Testis (tissue), 3 donors: Measurements from ENCODE around the gene ZBTB2. TPM values are rescaled to one million over a fixed set of nuclear protein-coding genes. Genes with fewer than 3 reads are reported as not detected.

ENCODE experiments used
- DNase-seq: peaks from one replicate; pipeline ENCODE4 v3.0.0-alpha.2; 2019
- H3K27ac ChIP-seq, 2 donors: fragments of 200-600 bp; sonication (generic); one replicate each; pipeline ENCODE4 v1.5.1; 2019
- H3K27me3 ChIP-seq: fragments of 200-600 bp; sonication (generic); one replicate; pipeline ENCODE4 v1.5.1; 2019
- H3K36me3 ChIP-seq: fragments of 200-600 bp; sonication (generic); one replicate; pipeline ENCODE4 v1.5.1; 2017; ENCODE audit warnings: low read depth; ENCODE audit errors: missing control alignments
- H3K4me1 ChIP-seq: fragments of 200-600 bp; sonication (generic); one replicate; pipeline ENCODE4 v1.5.1; 2019
- H3K4me3 ChIP-seq, 2 donors: fragments of 200-600 bp; sonication (generic); one replicate each; pipeline ENCODE4 v1.5.1; 2017 to 2019
- H3K9me3 ChIP-seq: fragments of 200-600 bp; sonication (generic); one replicate; pipeline ENCODE4 v1.5.1; 2017
- POLR2A ChIP-seq: fragments of 450-650 bp; IDR thresholded peaks from one replicate; pipeline ENCODE4 v1.6.1; 2017; ENCODE audit warnings: antibody characterized with exemption, mild to moderate bottlenecking, moderate library complexity
- WGBS, 2 donors: methylation state at CpG; one replicate each; pipeline ENCODE4 v1.1.5; 2018; 5-methylcytosine and 5-hydroxymethylcytosine counted together
- intact Hi-C: fragments of 100-400 bp; cut with DNase I; formaldehyde crosslinking; loops from one replicate; pipeline ENCODE4 v1.15.1; 2023; ENCODE audit warnings: low total_unique reads
- polyA plus RNA-seq: library from polyadenylated mRNA; stranded (reverse); fragments of 350-450 nt; fragmentation: Illumina TruSeq; extraction: RNeasy Lipid Tissue Mini Kit (QIAGEN cat#74804); gene quantifications from one replicate; pipeline ENCODE4 v1.2.3, GENCODE V29; 2014; ENCODE audit warnings: low read depth, low replicate concordance; ENCODE audit not compliant: insufficient read depth
- total RNA-seq, 2 donors: library from RNA; depleted of rRNA; stranded (reverse); fragments of >200 nt; gene quantifications; one replicate each; pipeline ENCODE4 v1.2.3, GENCODE V29; 2016
- TF ChIP-seq, protein P1 (sequence below), 3 experiments: fragments of 450-650 bp in 2 of 3; fragments of 200-600 bp in 1 of 3; sonication (generic) in 1 of 3; IDR thresholded peaks; one replicate each; pipeline ENCODE4 v1.5.1; 2016 to 2019; ENCODE audit warnings: antibody characterized with exemption in 3 of 3, mild to moderate bottlenecking in 2 of 3, moderate library complexity in 1 of 3

Gene ZBTB2
- total and polyA plus RNA-seq, 3 donors from 2014 or later: 13.0 to 14.7 (median 14.7) TPM

DNA sequence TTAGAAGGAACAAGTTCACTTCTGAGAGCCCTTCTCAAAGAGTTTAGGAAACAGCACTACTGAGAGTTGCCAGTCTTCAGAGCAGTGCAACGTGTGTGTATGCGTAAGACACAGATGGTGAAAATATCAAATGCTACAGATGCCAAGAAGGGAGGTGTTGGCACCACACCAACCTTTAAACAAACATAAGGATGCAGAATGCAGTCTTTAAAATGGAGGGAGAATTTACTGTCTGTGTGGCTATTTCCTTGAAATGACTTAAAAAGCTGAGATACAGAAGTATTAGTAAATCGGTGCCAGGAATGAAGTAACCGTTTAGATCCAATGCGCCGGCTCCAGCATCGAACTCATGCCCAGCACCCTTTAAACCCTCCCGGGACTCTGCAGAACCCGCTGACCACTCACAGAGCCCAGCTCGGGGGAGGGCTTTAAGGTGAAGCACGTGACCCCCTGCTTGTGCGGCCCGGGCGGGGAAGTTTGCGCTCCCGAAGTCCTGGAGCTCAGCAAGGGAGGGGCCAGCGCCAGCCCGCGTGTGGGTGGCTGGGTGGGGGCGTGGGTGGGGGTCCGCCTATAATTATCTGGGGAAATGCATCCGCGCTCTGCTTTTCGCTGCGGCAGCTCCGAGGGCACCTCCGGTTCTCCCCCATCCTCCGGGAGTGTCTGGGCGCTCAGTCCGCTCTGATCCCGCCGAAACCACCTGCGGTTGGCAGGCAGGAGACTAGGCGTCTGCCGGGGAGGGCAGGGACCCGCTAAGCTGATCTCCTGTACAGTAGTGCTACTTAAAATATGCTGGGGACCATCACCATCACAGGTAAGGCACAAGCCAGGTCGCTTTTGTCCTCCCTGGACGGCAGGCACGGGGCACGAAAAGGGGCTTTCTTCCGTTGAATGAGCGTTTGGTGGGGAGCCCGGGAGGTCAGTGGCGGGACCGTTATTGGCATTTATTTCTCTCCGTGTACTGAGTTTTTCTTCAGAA, 66.0 kb downstream of the ZBTB2 start:
- no peak for TF ChIP-seq POLR2A
- TF ChIP-seq, protein P1, sequence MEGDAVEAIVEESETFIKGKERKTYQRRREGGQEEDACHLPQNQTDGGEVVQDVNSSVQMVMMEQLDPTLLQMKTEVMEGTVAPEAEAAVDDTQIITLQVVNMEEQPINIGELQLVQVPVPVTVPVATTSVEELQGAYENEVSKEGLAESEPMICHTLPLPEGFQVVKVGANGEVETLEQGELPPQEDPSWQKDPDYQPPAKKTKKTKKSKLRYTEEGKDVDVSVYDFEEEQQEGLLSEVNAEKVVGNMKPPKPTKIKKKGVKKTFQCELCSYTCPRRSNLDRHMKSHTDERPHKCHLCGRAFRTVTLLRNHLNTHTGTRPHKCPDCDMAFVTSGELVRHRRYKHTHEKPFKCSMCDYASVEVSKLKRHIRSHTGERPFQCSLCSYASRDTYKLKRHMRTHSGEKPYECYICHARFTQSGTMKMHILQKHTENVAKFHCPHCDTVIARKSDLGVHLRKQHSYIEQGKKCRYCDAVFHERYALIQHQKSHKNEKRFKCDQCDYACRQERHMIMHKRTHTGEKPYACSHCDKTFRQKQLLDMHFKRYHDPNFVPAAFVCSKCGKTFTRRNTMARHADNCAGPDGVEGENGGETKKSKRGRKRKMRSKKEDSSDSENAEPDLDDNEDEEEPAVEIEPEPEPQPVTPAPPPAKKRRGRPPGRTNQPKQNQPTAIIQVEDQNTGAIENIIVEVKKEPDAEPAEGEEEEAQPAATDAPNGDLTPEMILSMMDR (IDR thresholded peaks at IDR 0.05): no peak
- H3K36me3 ChIP-seq: no peaks in the 10 kb centered on the region
- peak overlapping the region; percentile 46 to 60 for H3K4me3 ChIP-seq
- peak; percentile 87 for DNase-seq
- H3K27ac ChIP-seq: peak overlapping the region; percentile 64 to 71
- H3K4me1 ChIP-seq: peaks cover 14% of the 10 kb centered on the region
- H3K27me3 ChIP-seq: no peaks in the 10 kb centered on the region
- intact Hi-C loops: loop anchor here (10.0 kb wide), 1 partner anchor 431 kb away; no protein-coding TSS in a partner anchor
- WGBS, 2 donors: 1 to 3% methylated on average over 26 to 46 of the region's 46 CpGs
- H3K9me3 ChIP-seq: no peaks in the 10 kb centered on the region

GRCh38 chr6:151324488-151324825, 66.9 kb downstream of the ZBTB2 start:
- 34 to 46% methylated on average over 6 of the region's 6 CpGs for WGBS, 2 donors
- TF ChIP-seq POLR2A: no peak
- TF ChIP-seq, protein P1 (IDR thresholded peaks at IDR 0.05): no peak
- peak overlapping the region; percentile 64 to 71 for H3K27ac ChIP-seq
- intact Hi-C loops: loop anchor here (10.0 kb wide), 1 partner anchor 430 kb away; no protein-coding TSS in a partner anchor
- peaks cover 14% of the 10 kb centered on the region for H3K4me1 ChIP-seq
- no peaks in the 10 kb centered on the region for H3K36me3 ChIP-seq
- DNase-seq: no peak
- H3K27me3 ChIP-seq: no peaks in the 10 kb centered on the region
- no peaks in the 10 kb centered on the region for H3K9me3 ChIP-seq
- H3K4me3 ChIP-seq: no peak overlapping the region

GRCh38 chr6:151323791-151324487, 67.4 kb downstream of the ZBTB2 start:
- Histone ChIP-seq H3K4me1 (peaks cover 14% of the 10 kb centered on the region), H3K27me3 (no peaks in the 10 kb centered on the region), H3K36me3 (no peaks in the 10 kb centered on the region), H3K4me3 (no peak overlapping the region), H3K27ac (peak overlapping the region; percentile 6 to 71), H3K9me3 (no peaks in the 10 kb centered on the region)
- 34 to 36% methylated on average over 12 of the region's 12 CpGs for WGBS, 2 donors
- no peak for TF ChIP-seq POLR2A
- TF ChIP-seq, protein P1 (IDR thresholded peaks at IDR 0.05): peak; percentile 96 to 99 (median 99)
- intact Hi-C loops: loop anchor here (10.0 kb wide), 1 partner anchor 429 kb away; no protein-coding TSS in a partner anchor
- DNase-seq: peak; percentile 87

GRCh38 chr6:151322570-151322969, 68.8 kb downstream of the ZBTB2 start:
- Histone ChIP-seq H3K27me3 (no peaks in the 10 kb centered on the region), H3K27ac (no peak overlapping the region), H3K4me1 (peaks cover 14% of the 10 kb centered on the region), H3K36me3 (no peaks in the 10 kb centered on the region), H3K9me3 (no peaks in the 10 kb centered on the region), H3K4me3 (no peak overlapping the region)
- WGBS, 2 donors: 94% methylated on average over 9 of the region's 9 CpGs
- intact Hi-C loops: loop anchor here (10.0 kb wide), 1 partner anchor 428 kb away; no protein-coding TSS in a partner anchor
- no peak for DNase-seq
- TF ChIP-seq, protein P1 (IDR thresholded peaks at IDR 0.05): no peak
- no peak for TF ChIP-seq POLR2A
